GM19397 (cell line): ENCODE results near the gene PDE8A.

Experiments
- ATAC-seq: cut with Tn5 transposase; IDR thresholded peaks from one replicate; pipeline ENCODE4 v1.9.1; 2021; ENCODE audit warnings: mild to moderate bottlenecking, moderate library complexity; ENCODE audit not compliant: unreplicated experiment

PDE8A gene

GRCh38 chr15:85071504-85071903 lies 89.8 kb downstream of the PDE8A start:
- no peak for ATAC-seq

GRCh38 chr15:85072917-85073316 lies 91.3 kb downstream of the PDE8A start:
- ATAC-seq, result no peak

GRCh38 chr15:85073556-85074194 lies 92.0 kb downstream of the PDE8A start:
- no peak for ATAC-seq

GRCh38 chr15:85086855-85087254 lies 105.2 kb downstream of the PDE8A start:
- no peak for ATAC-seq

- ATAC-seq, result no peak
These were observed 106.6 kb downstream of the PDE8A start for GRCh38 chr15:85088300-85088699.

- no peak for ATAC-seq
These were observed 108.4 kb downstream of the PDE8A start for GRCh38 chr15:85089929-85090597.

- no peak for ATAC-seq
These were observed 110.3 kb downstream of the PDE8A start for GRCh38 chr15:85091990-85092389.

GRCh38 chr15:85094685-85095084 lies 113.0 kb downstream of the PDE8A start:
- ATAC-seq, result no peak

GRCh38 chr15:85095566-85095965 lies 113.9 kb downstream of the PDE8A start:
- ATAC-seq, result no peak

- no peak for ATAC-seq
These were observed 115.6 kb downstream of the PDE8A start for GRCh38 chr15:85097250-85097649.

GRCh38 chr15:85097725-85098124 lies 116.1 kb downstream of the PDE8A start:
- ATAC-seq, result no peak

GRCh38 chr15:85099195-85099803 lies 117.6 kb downstream of the PDE8A start:
- no peak for ATAC-seq

- no peak for ATAC-seq
These were observed 118.7 kb downstream of the PDE8A start for GRCh38 chr15:85100186-85100937.

- ATAC-seq, result no peak
These were observed 122.9 kb downstream of the PDE8A start for GRCh38 chr15:85104584-85104983.

- ATAC-seq, result no peak
These were observed 126.5 kb downstream of the PDE8A start for GRCh38 chr15:85108136-85108535.

GRCh38 chr15:85109333-85109732 lies 127.7 kb downstream of the PDE8A start:
- ATAC-seq, result no peak

- no peak for ATAC-seq
These were observed 131.3 kb downstream of the PDE8A start for GRCh38 chr15:85112997-85113396.

- no peak for ATAC-seq
These were observed 133.2 kb downstream of the PDE8A start for GRCh38 chr15:85114886-85115285.

- ATAC-seq, result no peak
These were observed 134.4 kb downstream of the PDE8A start for GRCh38 chr15:85116066-85116465.

GRCh38 chr15:85116494-85116893 lies 134.8 kb downstream of the PDE8A start:
- ATAC-seq, result no peak

GRCh38 chr15:85116925-85117646 lies 135.4 kb downstream of the PDE8A start:
- ATAC-seq, result no peak
